OCI-LY1 (cell line): ENCODE results near the gene MYO9A.

Source experiments
- H2AFZ ChIP-seq: fragments of 200-600 bp; sonication (generic), shearing (Covaris generic); 2 replicates; pipeline ENCODE4 v1.6.0; 2014; ENCODE audit warnings: antibody characterized with exemption, mild to moderate bottlenecking, low read length
- H3F3A ChIP-seq: fragments of 200-600 bp; sonication (generic), shearing (Covaris generic); 2 replicates; pipeline ENCODE4 v1.6.0; 2014; ENCODE audit warnings: mild to moderate bottlenecking, antibody characterized with exemption, low read length, moderate library complexity; ENCODE audit not compliant: insufficient read depth
- H3K27ac ChIP-seq: fragments of 200-600 bp; sonication (generic); 2 replicates; pipeline ENCODE4 v1.5.1; 2014; ENCODE audit warnings: low read length, mixed run types, mild to moderate bottlenecking, low read depth; ENCODE audit not compliant: poor library complexity, severe bottlenecking
- H3K27me3 ChIP-seq: fragments of 200-600 bp; sonication (generic); 2 replicates; pipeline ENCODE4 v1.6.0; 2014; ENCODE audit warnings: antibody characterized with exemption, mild to moderate bottlenecking, low read length, moderate library complexity; ENCODE audit not compliant: insufficient read depth
- H3K36me3 ChIP-seq: fragments of 200-600 bp; sonication (generic); 2 replicates; pipeline ENCODE4 v1.6.1; 2014; ENCODE audit warnings: mild to moderate bottlenecking, antibody characterized with exemption, low read length, moderate library complexity, mixed read lengths; ENCODE audit not compliant: insufficient read depth
- H3K4me1 ChIP-seq: fragments of 200-600 bp; sonication (generic); 2 replicates; pipeline ENCODE4 v1.5.1; 2014; ENCODE audit warnings: mild to moderate bottlenecking, low read length, moderate library complexity; ENCODE audit not compliant: insufficient read depth, severe bottlenecking
- H3K4me2 ChIP-seq: fragments of 200-600 bp; sonication (generic), shearing (Covaris generic); 2 replicates; pipeline ENCODE4 v1.6.1; 2014; ENCODE audit warnings: low read length
- H3K4me3 ChIP-seq: fragments of 200-600 bp; sonication (generic); 2 replicates; pipeline ENCODE4 v1.5.1; 2014; ENCODE audit warnings: low read length, low read depth, mild to moderate bottlenecking, mixed read lengths; ENCODE audit not compliant: poor library complexity, severe bottlenecking
- H3K79me2 ChIP-seq: fragments of 200-600 bp; shearing (Covaris generic); 2 replicates; pipeline ENCODE4 v1.6.1; 2016; ENCODE audit warnings: mixed run types, low read length, mixed read lengths; ENCODE audit not compliant: insufficient read depth
- H3K9ac ChIP-seq: fragments of 200-600 bp; sonication (generic), shearing (Covaris generic); 2 replicates; pipeline ENCODE4 v1.6.1; 2014; ENCODE audit warnings: mild to moderate bottlenecking, low read length, mixed read lengths
- H3K9me2 ChIP-seq: fragments of 200-600 bp; sonication (generic), shearing (Covaris generic); 2 replicates; pipeline ENCODE4 v1.6.1; 2014; ENCODE audit warnings: low read depth, mild to moderate bottlenecking, low read length, mixed read lengths
- H3K9me3 ChIP-seq: fragments of 200-600 bp; shearing (Covaris generic); 2 replicates; pipeline ENCODE4 v1.6.1; 2014; ENCODE audit warnings: low read length, mixed read lengths
- H4K20me1 ChIP-seq: fragments of 200-600 bp; sonication (generic), shearing (Covaris generic); 2 replicates; pipeline ENCODE4 v1.6.0; 2016; ENCODE audit warnings: mild to moderate bottlenecking, low read length; ENCODE audit not compliant: insufficient read depth
- CTCF ChIP-seq: fragments of 200-600 bp; sonication (generic), shearing (Covaris generic); IDR thresholded peaks from 2 replicates; pipeline ENCODE4 v1.5.1; 2017; ENCODE audit warnings: mild to moderate bottlenecking, antibody characterized with exemption, low read length, moderate library complexity, mixed read lengths
- EZH2 ChIP-seq: fragments of 200-600 bp; sonication (generic), shearing (Covaris generic); IDR thresholded peaks from 2 replicates; pipeline ENCODE4 v1.8.0; 2017; ENCODE audit warnings: borderline replicate concordance, mixed run types, mild to moderate bottlenecking, antibody characterized with exemption, low read length, moderate library complexity, mixed read lengths

MYO9A gene

GRCh38 chr15:71802770-71803169 is 315.2 kb downstream of the MYO9A start:
- Histone ChIP-seq H3K4me3 (no peak overlapping the region), H3K9me2 (no peaks in the 10 kb centered on the region), H3K27ac (no peak overlapping the region), H3F3A (no peaks in the 10 kb centered on the region), H3K4me1 (peaks cover 19% of the 10 kb centered on the region), H2AFZ (no peak overlapping the region), H3K4me2 (no peak overlapping the region), H3K36me3 (no peaks in the 10 kb centered on the region), H4K20me1 (no peaks in the 10 kb centered on the region), H3K27me3 (no peaks in the 10 kb centered on the region), H3K9ac (no peak overlapping the region), H3K9me3 (no peaks in the 10 kb centered on the region), H3K79me2 (no peaks in the 10 kb centered on the region)
- TF ChIP-seq EZH2, result no peak
- TF ChIP-seq CTCF, result peak; percentile 79

- H3K9ac ChIP-seq, result no peak overlapping the region
- TF ChIP-seq EZH2 (no peak), CTCF (no peak)
- no peaks in the 10 kb centered on the region for H4K20me1 ChIP-seq
- H3K36me3 ChIP-seq, result no peaks in the 10 kb centered on the region
- H3F3A ChIP-seq, result no peaks in the 10 kb centered on the region
- H3K79me2 ChIP-seq, result no peaks in the 10 kb centered on the region
- no peak overlapping the region for H3K4me2 ChIP-seq
- H3K9me3 ChIP-seq, result no peaks in the 10 kb centered on the region
- no peak overlapping the region for H2AFZ ChIP-seq
- no peaks in the 10 kb centered on the region for H3K9me2 ChIP-seq
- no peak overlapping the region for H3K27ac ChIP-seq
- H3K27me3 ChIP-seq, result no peaks in the 10 kb centered on the region
- H3K4me3 ChIP-seq, result no peak overlapping the region
- peaks cover 19% of the 10 kb centered on the region for H3K4me1 ChIP-seq
These were observed 315.9 kb downstream of the MYO9A start for GRCh38 chr15:71801935-71802655.

- no peaks in the 10 kb centered on the region for H3K27me3 ChIP-seq
- no peaks in the 10 kb centered on the region for H3K9me2 ChIP-seq
- H3K36me3 ChIP-seq, result no peaks in the 10 kb centered on the region
- H3K9me3 ChIP-seq, result no peaks in the 10 kb centered on the region
- no peak overlapping the region for H3K4me2 ChIP-seq
- H3F3A ChIP-seq, result no peaks in the 10 kb centered on the region
- peaks cover 19% of the 10 kb centered on the region for H3K4me1 ChIP-seq
- H3K27ac ChIP-seq, result no peak overlapping the region
- no peak overlapping the region for H3K9ac ChIP-seq
- TF ChIP-seq EZH2, result no peak
- TF ChIP-seq CTCF, result peak; percentile 67
- H2AFZ ChIP-seq, result no peak overlapping the region
- no peak overlapping the region for H3K4me3 ChIP-seq
- H3K79me2 ChIP-seq, result no peaks in the 10 kb centered on the region
- H4K20me1 ChIP-seq, result no peaks in the 10 kb centered on the region
These were observed 316.9 kb downstream of the MYO9A start for GRCh38 chr15:71800835-71801745.
